SKM-1 (cell line): Measurements from ENCODE around the gene C16orf74.

Experiments
- DNase-seq: peaks from one replicate; lab custom pipeline; 2025; ENCODE audit not compliant: unreplicated experiment; lab: John Stamatoyannopoulos, UW

Gene C16orf74

DNA sequence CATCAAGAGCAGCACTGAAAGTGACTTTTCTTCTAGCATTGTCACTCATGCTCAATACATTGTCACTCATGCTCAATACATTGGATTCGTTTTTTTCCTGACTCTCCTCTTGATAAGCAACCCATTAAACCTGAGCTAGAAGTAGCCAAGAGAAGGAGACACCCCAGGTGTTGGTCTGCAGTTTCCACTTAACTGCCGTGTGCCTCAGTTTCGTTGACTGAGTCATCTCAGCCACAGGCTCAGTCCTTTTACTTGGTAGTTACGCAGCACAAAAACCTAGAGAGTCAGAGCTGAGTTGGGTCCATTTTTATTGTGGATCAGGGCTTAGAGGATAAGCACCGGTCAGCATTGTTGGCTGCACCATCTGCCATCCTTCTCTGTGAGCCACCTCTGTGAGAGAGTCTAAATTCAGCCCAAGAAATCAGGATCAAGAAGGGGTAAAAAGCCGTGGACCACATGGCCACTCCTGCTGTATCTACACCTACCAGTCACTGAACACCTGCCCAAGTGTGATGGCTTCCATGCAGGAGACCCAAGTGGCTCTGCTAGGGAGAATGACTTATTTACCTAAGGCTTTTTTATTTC, 73.4 kb downstream of the C16orf74 start:
- no peak for DNase-seq

DNA sequence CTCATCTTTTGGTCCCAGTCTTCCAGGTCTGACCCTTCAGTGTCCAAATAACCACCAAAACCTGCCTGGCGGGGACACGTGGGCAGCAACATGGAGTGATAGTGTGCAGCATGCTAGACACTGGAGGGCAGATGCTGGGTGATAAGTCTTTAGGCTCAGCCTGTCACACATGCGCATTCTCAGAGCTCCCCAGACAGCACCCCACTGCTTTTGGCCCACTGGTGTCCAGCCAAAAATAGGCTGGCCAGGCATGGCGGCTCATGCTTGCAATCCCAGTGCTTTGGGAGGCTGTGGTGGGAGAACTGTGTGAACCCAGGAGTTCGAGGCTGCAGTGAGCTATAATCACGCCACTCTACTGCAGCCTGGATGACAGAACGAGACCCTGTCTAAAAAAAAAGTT, 74.4 kb downstream of the C16orf74 start:
- no peak for DNase-seq

DNA sequence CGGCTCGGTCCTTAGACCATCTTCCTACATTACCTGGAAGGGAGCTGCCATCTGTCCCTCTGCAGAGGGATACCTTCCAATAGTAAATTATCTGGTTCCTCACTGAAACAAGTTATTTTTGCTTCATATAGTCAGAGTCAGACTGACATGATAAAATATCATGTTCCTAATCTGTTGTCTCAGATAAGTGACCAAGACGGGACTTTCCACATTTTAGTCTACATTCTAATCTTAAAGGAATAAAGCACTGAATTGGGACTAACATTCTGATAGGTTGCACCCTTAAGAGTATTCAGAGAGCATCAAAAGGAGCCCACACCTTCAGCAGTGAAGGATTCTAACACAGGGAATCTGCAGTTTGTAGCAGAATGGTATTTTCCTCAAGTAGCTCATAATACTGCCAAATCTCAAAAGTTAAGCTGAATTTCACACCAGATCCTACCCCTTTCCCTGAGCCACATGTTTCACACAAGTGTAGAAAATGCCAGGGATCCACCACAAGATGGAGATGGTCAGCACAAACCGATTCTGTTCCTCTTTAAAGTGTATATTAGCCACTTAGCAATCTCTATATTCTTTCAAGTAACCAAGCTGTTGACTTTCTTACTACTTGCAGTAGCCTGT, 75.5 kb downstream of the C16orf74 start:
- no peak for DNase-seq

DNA sequence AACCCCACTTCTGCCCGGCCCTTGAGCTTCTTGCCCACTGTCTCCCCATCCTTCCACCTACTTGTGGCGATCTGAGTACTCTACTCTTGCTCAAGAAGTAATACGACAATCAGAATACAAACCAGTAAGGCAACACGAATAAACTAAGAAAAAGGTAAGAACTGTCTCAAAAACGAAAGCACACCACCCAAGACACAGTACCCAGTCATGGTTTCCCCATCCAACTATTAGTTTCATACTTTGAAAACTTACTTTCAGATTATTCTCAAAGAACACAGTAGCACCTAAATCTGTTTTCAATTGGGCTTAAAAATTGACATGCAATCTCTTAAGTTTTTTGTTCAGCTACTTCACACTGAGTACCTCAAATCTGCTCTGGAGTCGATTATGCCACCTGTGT, 76.1 kb downstream of the C16orf74 start:
- DNase-seq = no peak

GRCh38 chr16:85674418-85674755, 76.5 kb downstream of the C16orf74 start:
- no peak for DNase-seq

- DNase-seq = no peak
These were observed 77.1 kb downstream of the C16orf74 start for GRCh38 chr16:85673529-85674417.

GRCh38 chr16:85670840-85671239, 80.1 kb downstream of the C16orf74 start:
- DNase-seq = no peak

- no peak for DNase-seq
These were observed 82.0 kb downstream of the C16orf74 start for GRCh38 chr16:85668676-85669424.

- DNase-seq = no peak
These were observed 83.0 kb downstream of the C16orf74 start for GRCh38 chr16:85667841-85668413.

DNA sequence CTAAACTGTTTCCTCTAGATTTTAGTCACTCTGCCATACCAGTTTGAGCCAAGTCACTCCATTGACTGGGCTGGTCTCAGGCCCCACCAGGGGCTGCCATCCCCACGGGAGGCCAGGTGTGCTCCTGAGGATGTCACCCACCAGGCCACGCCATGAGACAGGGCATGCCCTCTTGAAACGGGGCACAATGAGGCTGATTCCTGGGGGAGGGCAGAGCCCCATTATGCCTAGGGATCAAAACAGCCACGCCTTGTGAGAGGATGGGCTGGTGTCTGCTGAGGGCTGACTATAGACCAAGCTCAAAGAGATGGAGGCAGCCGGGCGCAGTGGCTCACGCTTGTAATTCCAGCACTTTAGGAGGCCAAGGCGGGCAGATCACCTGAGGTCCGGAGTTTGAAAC, 83.6 kb downstream of the C16orf74 start:
- DNase-seq = no peak

GRCh38 chr16:85665929-85666328, 85.0 kb downstream of the C16orf74 start:
- DNase-seq = no peak

- DNase-seq = no peak
These were observed 85.5 kb downstream of the C16orf74 start for GRCh38 chr16:85665373-85665740.

- DNase-seq = no peak
These were observed 86.1 kb downstream of the C16orf74 start for GRCh38 chr16:85664580-85665372.

DNA sequence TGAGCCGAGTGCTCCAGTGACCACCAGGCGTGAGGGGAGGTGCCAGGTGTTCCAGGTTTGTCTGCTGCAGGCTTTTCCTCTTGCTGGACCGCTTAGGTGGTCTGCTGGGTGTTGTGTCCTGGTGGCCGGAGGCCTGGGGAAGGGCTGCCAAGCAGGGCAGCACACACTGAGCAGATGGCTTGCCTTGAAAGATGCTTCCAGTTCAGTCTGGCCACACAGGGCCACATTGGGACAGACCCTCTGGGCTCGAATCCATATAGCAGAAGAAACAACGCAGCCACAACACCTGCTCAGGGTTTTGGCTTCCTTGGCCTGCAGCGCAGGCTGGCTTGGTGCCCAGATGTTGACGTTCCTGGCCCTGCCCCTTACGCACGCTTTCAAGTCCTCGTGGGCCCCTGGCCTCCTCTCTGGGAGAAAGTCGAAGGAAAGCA, 87.0 kb downstream of the C16orf74 start:
- no peak for DNase-seq

DNA sequence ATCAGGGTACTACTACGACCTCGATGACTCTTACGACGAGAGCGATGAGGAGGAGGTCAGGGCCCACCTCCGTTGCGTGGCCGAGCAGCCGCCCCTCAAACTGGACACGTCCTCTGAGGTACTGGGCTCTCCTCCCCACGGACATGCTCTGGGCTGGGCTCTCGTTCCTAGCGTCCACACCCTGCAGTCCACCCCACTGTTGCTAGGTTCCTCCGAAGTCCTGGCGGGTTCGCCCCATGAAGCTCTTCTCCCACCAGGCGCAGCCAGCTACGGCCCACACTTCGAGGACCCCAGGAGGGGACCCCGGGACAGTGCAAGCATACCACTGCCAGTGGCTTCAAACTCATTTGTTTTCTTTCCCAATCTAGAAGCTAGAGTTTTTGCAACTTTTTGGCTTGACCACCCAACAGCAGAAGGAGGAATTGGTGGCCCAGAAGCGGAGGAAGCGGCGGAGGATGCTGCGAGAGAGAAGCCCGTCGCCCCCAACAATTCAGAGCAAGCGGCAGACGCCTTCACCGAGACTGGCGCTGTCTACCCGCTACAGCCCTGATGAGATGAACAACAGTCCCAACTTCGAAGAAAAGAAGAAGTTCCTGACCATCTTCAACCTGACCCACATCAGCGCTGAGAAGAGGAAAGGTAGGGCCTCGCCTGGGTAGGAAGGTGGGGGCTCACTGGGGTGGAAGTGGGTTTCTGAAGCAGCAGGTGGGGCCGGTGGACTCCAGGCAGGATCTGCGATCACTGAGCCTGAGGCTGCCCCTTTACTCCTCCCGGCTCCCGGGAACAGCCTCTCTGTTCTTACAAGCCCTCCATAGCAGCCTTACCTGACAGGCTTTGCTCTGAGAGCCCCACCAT, 87.7 kb downstream of the C16orf74 start:
- DNase-seq = no peak

GRCh38 chr16:85662482-85662812, 88.4 kb downstream of the C16orf74 start:
- DNase-seq = no peak

GRCh38 chr16:85661740-85662481, 89.0 kb downstream of the C16orf74 start:
- no peak for DNase-seq

- no peak for DNase-seq
These were observed 89.8 kb downstream of the C16orf74 start for GRCh38 chr16:85660843-85661739.
